NB4 (cell line): ENCODE data around the gene ERN2.

Experiments used
- CTCF ChIP-seq: IDR thresholded peaks from one replicate; pipeline ENCODE4 v1.5.1; 2012; ENCODE audit warnings: low read depth, low read length
- MYC ChIP-seq: IDR thresholded peaks from 2 replicates; pipeline ENCODE4 v1.6.1; 2011; ENCODE audit warnings: low read depth, low read length
- POLR2A ChIP-seq: IDR thresholded peaks from 2 replicates; pipeline ENCODE4 v1.6.1; 2011; ENCODE audit warnings: mild to moderate bottlenecking; ENCODE audit not compliant: insufficient read length; ENCODE audit errors: extremely low read depth

- TF ChIP-seq CTCF (no peak), POLR2A (no peak), MYC (no peak)
These were observed 45.7 kb downstream of the ERN2 start for GRCh38 chr16:23667355-23667659.
